ENCODE results near the gene RMP24.

- TF ChIP-seq CTCF (IDR thresholded peaks at IDR 0.05) (no peak), POLR2A (IDR thresholded peaks at IDR 0.05) (no peak)
These were observed 44.8 kb downstream of the RMP24 start for GRCh38 chr18:36017232-36017631.
